Stimulated activated CD4-positive, alpha-beta T cell treated with anti-CD3 and anti-CD28 coated beads, Interleukin-12 subunit alpha, Interleukin-12 subunit beta, amount 100 ng/mL, for 24 hours (primary cell): ENCODE results near the gene C16orf54.
"Not testable (repeated sequence)": the region's sequence is repeated elsewhere in the genome, so short reads cannot be mapped to it uniquely, and the experiment has no call there.

ENCODE experiments used
- DNase-seq, 2 experiments: peaks; one replicate each; pipeline ENCODE4 v3.0.0-alpha.2; 2020; ENCODE audit warnings: low read depth in 2 of 2

The C16orf54 gene

DNA sequence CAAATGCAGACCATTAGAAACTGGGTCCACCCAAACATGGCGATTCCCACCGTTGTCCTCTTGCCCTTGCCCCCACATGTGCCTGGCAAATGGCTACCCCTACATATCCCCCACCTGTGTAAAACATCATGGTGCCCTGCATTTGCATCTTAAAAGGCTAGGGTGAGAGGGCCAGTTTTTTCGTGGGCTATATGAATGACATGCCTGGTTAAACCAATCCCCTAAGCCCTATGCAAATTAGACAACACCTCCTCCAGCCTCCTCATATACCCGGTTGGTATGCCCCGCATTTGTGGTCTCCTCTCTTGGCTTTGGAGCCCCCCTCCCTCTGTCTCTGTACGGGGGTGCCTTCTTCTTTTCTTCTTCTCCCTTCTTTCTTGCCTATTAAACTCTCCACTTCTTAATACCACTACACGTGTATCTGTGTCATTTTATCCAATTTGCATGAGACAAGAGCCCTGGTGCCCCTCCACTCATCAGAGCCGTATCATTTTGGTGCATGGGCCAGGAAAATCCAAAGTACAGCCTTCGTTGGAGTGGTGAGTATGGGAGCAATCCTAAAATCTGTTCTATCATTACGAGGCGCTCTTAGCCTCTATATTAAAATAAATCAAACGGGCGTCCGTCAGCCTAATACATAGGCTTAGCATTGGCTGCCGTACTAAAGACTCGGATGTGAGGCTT lies 36.7 kb downstream of the C16orf54 start:
- DNase-seq, result no peak

DNA sequence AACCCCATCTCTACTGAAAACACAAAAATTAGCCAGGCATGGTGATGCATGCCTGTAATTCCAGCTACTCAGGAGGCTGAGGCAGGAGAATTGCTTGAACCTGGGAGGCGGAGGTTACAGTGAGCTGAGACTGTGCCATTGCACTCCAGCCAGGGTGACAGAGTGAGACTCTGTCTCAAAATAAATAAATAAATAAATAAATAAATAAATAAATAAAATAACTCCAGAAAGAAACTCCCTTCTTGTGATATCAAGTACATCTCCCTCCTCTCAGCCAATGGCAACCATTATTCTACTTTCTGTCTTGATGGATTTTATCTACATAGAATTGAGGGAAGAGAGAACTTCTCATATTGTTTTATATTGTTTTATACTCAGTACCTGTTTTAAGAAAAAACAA lies 38.6 kb downstream of the C16orf54 start:
- DNase-seq, result not testable (repeated sequence)

DNA sequence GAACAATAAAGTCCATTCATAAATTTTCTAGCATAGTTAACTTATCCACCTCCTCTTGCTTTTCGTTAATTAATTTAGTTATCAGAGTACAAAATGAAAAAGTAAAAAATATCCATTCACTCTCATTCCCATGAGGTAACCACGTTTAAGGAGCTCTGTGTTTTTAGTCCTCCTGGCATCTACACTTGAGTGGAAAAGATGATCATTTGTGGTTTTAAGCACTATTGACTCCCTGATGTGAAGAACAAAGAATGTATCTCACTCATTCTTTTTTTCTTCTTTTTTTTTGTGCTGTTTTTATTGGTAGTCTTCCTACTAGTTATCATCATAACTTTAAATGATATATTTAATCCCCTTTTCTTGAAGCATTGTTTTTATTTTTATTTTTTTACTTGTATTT lies 40.8 kb downstream of the C16orf54 start:
- DNase-seq, result no peak

DNA sequence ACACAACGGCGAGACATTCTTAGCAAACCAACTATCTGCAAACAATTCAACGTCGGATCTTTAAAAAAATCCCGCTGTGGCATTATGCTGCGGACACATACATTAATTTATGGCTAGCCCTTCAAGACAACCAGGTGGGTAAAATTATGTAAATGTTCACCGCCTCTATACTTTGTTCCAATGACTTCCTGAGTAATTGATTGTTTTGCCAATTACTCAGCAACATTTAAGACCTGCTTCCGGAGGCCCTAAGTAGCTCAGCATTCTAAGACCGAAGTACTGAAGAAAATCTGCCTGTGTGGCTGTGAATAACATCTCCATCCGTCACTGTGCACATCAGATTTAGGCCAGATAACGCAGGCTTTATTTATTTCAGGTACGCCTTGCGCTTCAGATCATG lies 43.5 kb downstream of the C16orf54 start:
- no peak for DNase-seq

DNA sequence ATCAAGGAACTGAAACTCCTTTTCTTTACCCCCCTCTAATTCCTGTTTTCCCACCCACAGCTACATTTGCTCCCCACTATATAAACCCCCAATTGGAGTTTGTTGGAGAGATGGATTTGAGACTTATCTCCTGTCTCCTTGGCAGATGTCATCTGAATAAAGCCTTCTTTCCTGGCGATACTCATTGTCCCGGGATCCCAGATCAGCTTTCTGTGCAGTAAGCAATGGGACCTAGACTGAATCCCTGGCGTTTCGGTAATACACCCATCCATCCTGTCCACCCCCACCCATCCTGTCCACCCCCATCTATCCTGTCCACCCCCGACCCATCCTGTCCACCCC lies 44.6 kb downstream of the C16orf54 start:
- no peak for DNase-seq

DNA sequence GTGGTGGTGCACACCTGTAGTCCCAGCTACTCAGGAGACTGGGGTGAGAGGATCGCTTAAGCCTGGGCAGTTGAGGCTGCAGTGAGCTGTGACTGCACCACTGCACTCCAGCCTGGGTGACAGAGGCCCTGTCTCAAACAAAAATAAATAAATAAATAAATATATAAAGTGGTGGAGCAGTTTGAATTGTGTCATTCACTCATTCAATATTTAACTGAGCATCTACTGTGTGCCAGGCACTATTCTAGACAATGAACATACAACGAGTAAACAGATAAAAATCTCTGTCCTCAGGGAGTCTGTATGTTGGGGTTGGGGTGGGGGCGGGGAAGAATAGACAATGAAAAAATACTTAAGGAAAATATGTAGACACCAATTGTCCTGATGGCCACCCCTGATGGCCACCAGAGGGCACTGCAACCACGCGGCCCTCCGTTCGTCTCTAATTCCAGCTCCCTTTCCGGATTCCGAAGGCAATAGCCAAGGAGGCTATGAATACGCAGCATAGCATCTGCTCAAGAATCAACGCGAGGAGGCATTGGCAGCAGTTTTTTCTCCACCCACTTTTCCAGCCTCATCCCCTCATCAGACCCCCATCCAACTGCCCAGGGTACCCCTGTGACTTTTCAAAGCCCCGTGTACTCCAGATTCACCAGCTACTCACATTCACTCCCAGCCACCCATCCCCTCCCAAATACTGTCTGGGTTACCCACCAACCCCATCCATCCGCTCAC lies 45.4 kb downstream of the C16orf54 start:
- DNase-seq, result peak; percentile 55 to 69

DNA sequence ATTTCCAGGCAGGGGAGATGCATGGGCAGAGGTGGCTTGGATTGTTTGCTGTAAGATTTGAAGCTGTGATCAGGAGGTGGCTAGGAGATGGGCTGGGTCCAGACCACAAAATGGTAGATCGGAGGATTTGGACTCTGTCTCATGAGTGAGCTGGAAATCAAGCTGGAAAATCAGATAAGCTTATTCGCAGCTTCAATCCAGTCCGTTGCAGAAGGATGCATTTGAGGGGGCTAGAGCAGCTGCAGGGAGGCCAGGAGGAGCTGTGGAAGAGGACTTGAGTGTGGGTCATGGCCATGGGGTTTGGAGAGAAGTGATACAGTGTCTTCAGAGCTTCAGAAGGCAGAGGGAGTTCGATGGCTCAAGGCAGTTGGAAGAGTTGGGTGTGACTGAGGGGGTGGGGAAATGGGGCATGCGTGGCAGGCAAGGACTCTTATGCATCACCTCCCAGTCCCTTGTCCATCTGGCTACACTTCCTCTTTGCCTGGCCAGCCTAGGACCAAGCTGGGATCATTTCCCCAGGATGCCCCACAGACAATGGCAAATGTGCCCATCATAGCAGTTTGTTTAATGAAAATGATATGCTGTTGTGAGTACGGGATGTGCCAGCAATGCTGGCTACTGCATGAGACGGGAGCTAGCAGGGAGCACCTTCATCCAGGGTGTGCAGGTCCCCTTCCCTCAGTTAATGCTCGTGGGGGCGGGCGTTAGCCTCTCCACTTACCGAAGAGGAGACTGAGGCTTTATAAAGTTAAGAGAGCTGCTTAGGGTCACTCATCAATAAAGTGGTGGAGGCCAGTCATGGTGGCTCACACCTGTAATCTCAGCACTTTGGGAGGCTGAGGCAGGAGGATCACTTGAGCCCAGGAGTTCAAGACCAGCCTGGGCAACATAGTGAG lies 46.2 kb downstream of the C16orf54 start:
- DNase-seq, result no peak

DNA sequence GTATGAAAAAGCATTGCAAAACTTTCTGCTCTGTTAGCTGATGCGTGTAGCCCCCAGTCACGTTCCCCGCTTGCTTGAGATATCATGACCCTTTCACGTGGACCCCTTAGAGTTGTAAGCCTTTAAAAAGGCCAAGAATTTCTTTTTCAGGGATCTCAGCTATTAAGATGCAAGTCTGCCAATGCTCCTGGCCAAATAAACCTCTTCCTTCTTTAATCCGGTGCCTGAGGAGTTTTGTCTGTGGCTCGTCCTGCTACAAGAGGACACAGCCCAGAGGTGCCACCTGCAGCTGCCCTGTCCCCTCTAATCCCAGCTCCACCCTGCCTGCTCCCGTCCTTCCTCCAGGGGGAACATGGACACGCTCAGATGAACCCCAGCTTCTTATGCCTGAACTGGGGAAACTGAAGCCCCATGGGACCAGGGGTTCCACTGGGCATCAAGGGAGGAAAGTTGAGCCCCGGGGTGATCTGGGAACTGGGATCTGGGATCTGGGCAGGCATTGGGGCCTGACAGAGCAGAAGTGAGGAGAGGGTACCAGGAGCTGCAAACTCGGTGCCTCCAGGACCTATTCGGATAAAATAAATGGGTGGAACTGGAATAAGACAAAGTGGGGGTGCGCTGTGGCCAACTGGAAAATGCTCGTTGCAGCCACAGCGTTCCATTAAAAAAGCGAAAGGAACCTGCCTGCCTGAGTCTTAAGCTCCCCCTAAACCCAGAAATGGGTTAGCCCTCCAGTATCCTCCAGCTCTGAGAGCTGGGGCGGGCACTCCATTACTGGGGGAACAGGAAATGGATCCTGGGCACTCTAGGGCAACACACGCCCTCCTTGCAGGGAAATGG lies 47.1 kb downstream of the C16orf54 start:
- DNase-seq, result no peak

DNA sequence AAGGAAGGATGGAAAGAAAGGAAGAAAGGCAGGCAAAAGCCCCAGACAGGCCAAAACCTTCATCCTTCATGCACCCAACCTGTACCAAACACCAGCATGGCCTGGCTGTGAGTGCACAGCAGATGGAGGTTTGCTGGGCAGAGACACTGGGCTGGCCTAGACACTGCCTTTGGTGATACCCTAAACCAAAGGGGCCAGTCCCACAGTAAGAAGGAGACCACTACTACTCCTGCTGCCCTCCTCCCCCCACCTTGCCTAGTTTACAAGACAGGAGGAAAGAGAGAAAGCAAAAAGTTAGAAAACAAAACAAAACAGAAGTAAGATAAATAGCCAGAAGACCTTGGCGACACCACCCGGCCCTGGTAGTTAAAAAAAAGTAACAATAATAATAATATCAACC lies 47.7 kb downstream of the C16orf54 start:
- no peak for DNase-seq

DNA sequence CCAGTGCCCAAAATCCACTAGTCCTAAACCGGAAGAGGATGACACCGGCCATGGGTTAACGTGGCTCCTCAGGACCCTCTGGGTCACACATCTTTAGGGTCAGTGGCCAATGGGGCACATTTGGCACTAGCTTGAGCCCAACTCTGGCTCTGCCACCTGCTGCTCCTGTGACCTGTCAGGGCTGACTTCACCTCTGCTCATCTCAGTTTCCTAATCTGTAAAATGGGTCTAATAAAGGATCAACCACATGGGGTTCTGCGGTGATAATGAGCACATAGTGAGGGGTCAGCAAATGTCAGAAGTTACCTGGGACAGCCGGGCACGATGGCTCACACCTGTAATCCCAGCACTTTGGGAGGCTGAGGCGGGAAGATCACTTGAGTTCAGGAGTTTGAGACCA lies 48.4 kb downstream of the C16orf54 start:
- no peak for DNase-seq

DNA sequence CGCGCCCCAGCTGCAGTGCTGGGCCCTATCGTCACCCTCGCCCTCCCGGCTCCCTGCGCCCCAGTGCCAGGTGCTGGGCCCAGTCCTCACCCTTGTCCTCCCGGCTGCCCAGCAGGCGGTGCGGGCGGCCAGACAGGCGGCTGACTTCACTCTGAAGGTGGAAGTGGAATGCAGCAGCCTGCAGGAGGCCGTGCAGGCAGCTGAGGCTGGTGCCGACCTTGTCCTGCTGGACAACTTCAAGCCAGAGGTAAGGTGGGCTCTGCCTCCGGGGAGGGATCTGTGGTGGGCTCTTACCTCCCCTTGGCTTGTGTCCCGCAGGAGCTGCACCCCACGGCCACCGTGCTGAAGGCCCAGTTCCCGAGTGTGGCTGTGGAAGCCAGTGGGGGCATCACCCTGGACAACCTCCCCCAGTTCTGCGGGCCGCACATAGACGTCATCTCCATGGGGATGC lies 48.9 kb downstream of the C16orf54 start:
- no peak for DNase-seq

DNA sequence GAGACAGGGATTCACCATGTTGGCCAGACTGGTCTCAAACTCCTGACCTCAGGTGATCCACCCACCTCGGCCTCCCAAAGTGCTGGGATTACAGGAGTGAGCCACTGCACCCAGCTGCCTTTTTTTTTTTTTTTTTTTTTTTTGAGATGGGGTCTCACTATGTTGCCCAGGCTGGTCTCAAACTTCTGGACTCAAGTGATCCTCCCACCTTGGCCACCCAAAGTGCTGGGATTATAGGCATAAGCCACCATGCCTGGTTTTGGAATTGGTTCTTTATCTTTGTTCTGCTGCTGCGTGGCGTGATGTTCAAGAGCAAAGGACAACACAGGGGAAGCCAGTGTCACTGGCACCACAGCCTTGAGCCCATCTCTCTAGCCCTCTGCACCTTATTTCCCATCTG lies 50.1 kb downstream of the C16orf54 start:
- DNase-seq, result not testable (repeated sequence)

DNA sequence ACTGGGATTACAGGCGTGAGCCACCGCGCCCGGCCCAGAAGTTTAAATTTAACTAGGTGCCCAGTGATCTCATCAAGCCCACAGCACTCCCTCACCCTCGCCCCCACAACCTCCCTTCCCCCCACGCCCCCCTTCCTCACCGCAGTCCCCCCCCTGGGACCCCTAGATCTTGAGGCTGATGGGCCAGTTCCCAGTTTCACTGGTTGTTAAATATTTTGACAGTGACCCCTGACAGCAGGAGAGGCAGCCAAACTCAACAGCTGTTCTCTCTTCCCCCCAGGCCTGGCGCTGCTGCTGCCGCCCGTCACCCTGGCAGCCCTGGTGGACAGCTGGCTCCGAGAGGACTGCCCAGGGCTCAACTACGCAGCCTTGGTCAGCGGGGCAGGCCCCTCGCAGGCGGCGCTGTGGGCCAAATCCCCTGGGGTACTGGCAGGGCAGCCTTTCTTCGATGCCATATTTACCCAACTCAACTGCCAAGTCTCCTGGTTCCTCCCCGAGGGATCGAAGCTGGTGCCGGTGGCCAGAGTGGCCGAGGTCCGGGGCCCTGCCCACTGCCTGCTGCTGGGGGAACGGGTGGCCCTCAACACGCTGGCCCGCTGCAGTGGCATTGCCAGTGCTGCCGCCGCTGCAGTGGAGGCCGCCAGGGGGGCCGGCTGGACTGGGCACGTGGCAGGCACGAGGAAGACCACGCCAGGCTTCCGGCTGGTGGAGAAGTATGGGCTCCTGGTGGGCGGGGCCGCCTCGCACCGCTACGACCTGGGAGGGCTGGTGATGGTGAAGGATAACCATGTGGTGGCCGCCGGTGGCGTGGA lies 51.2 kb downstream of the C16orf54 start:
- DNase-seq, result no peak

DNA sequence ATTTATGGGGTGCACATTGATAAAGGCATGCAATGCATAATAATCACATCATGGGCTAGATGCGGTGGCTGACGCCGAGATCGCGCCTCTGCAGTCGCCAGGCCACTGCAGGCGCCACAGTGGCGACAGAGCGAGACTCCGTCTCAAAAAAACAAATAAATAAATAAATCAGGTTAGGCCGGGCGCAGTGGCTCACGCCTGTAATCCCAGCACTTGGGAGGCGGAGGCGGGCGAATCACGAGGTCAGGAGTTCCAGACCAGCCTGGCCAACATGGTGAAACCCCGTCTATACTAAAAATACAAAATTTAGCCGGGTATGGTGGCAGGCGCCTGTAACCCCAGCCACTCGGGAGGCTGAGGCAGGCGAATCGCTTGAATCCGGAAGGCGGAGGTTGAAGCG lies 53.2 kb downstream of the C16orf54 start:
- not testable (repeated sequence) for DNase-seq
